Activated CD4-positive, alpha-beta T cell treated with anti-CD3 and anti-CD28 coated beads, Interleukin-2, amount 50 U/mL, for 4 hours (primary cell): ENCODE measurements around the gene MYL3.
A peak's percentile ranks its signal among the peaks of the same experiment; 100 is the strongest.
"Not testable (repeated sequence)": the region's sequence is repeated elsewhere in the genome, so short reads cannot be mapped to it uniquely, and the experiment has no call there.

ENCODE experiments used
- DNase-seq, 2 experiments: peaks; one replicate each; pipeline ENCODE4 v3.0.0-alpha.2; 2020

The MYL3 gene

DNA sequence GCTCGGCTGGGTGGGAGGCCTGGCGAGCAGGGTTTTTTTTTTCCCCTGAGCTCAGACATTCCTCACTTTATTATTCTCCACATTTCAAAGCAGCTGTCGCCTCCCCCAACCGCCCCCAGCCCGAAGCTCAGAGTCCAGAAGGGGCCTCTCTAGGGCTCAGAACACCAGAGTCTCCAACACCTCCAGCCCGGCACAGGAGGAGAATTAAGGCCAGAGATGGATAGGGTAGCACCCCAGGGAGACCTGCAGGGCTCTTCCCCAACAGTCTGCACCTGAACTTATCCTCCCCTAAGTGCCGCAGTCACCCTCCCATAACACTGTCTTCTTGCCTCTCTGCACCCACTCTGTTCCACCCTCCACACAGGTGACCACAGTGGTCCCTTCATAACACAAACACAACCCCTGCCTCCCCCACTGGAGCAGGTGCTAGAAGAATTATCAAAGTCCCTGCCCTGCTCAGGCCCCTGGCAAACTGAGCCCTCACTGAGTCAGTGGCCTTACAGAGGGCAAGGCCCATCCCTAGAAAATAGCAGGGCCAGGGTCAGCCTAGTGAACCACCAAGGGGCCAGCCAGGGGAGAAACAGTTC lies 14.1 kb downstream of the MYL3 start:
- no peak for DNase-seq

DNA sequence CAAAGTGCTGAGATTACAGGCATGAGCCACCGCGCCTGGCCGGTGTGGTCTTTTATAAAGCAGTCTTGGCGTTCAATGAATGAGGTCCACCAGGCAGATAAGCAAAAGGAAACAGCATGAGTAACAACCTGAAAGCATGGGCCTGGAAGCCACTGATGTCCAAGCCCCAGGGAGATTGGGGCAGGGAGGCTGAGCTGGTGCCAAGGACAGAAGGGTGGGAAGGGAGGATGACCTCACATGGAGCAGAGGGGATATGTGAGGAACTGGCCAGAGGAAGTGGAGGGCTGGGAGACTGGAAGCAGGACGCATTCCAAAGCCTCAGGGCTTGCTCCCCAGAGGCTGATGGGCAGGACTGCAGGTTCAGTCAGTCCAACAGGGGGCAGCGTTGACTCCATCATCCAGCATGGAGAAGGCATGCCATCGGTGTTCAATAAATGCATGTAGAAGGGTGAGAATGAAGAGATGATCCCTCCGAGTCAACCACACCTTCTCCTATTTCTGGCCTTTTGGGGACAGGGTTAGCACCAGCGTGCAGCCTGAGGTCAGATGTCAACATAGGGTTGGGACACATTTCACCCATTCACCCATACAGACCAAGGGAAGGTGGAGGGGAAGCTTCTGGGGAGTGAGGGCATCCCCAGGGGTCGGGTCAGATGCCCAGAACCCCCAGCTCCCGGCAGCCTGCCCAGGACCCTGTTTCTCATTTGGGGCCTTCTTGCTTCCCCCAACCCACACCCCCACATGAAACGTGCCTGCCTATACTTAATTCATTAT lies 14.8 kb downstream of the MYL3 start:
- DNase-seq, result peak in 1 of 2 experiments; percentile 18

DNA sequence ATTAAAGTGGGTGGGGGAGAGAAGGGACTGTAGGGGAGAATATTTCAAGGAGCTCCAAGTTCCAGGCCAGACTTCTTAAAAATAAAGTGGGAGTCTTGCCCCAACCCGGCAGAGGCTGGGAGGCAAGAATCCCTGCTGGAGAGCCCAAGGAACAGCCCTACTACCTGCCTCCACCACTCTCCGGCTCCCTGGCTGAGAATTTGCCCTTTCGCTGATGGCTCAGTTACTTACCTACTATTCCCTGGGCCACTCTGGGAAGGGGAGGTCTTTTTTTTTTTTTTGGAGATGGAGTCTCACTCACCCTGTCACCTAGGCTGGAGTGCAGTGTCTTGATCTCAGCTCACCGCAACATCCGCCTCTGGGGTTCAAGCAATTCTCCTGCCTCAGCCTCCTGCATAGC lies 15.5 kb downstream of the MYL3 start:
- DNase-seq, result no peak

DNA sequence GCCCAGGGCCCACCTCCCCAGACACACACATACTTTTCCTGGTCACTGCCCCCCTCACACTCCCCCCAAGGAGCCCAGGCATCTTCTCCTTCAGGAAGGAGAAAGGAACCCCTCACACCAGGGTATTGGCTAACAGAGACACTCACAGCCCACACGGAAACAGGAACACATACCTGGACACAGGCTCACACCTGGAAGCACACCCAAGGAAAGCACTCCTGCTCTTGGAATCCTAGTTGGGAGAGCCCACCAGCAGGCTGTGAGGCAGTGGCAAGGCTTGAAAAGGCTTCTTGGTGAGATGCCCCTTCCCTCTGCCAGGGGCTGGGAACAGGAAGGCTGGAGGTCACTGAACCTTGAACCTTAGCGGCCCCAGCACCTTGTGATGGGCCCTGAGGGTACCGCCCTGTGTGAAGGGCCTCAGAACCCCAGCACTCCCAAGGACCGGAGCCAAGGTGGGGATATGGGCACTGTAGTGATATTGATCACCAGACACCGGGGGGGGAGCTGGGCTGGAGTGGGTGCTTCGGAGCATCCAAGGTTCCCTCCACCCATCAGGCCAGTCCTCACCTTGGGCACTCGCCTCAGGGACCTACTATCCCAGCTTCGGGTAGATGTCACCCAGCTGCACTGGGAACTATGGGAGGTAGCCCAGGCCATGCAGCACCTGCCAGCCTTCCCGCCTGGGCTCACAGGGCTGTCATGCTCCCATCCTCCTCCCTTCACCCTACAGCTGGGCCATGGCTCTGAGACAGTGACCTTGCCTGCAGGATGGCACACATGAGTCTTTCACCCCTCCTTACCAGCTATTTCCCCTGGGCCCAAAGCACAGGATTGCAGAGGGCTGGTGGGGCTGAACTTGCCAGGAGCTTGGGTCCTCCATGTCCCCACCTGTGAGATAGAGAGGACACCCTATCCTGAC lies 16.4 kb downstream of the MYL3 start:
- no peak for DNase-seq

DNA sequence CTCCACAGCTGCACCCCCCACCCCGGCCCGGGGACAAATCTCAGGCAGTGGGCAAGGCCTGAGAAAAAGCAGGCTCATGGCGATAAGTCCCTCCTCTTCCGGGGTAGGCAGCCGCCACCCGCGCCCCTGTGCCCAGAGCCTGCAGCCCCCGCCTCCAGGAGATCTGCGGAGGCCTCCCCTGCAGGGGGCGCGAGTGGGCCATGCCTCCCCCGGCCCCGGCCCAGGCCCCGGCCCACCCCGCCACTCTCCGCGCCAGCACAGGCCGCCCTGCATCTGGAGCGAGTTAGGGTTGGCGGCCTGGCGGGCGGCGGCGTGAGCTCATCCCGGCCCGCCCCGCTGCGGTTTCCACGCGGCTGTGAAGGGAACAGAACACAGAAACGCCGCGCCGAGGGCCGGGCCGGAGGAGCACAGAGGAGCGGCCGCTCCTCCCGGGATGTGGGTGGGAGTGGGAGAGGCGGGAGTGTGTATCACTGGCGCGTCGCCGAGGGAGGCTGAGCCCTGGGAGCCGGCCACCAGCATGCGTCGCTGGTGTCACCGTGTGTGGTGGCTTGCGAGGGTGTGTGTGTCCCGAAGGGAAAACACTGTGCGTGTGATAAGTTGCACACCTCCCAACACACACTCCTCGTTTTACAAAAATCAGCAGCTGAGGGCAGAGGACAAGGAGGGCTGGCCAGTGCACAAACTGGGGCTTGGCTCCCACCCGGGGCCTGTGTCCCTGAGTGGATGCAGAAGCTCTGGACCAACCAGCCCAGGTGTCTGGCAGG lies 17.2 kb downstream of the MYL3 start:
- peak; percentile 66 to 70 for DNase-seq

DNA sequence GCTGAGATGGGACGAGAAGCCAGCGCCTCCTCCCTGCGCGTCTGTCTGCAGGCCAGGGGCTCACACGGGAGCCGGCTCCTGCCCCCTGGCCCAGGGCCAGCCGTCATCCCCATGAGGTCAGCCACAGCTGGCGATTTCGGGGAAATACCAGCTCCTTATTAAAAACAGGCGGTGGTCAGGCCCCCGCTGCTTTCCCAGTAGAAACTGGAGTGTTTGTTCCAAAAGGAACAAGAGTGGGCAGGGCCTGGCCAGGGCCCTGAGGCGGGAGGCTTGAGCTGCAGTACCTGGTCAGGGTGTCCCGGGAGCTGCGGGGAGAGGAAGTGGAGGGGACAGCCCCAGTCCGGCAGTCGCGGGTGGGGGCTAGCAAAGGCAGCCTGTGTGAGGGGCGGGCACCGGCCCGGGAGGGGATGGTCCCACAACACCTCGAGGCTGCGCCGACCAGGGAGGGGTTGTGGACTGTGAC lies 17.8 kb downstream of the MYL3 start:
- DNase-seq, result no peak

DNA sequence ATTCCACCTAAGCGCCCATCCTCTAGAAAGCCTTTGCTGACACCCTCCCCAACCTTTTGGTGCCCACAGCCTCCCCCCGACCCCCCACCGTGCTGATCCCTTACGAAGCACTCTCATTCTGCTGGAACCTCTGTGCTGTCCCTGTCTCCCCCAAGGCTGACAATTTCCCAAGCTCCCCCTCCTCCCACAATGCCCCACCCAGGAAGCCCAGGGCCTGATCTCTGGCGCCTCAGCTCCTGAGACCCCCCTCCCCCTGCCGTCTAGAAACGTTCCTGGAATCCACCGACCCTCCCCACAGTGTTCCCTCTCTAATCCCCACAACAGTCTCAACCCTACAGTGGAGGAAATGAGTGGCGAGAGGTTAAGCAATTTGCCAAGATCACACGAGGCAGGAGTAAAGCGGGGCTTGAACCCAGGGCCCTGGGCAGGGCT lies 18.3 kb downstream of the MYL3 start:
- no peak for DNase-seq

DNA sequence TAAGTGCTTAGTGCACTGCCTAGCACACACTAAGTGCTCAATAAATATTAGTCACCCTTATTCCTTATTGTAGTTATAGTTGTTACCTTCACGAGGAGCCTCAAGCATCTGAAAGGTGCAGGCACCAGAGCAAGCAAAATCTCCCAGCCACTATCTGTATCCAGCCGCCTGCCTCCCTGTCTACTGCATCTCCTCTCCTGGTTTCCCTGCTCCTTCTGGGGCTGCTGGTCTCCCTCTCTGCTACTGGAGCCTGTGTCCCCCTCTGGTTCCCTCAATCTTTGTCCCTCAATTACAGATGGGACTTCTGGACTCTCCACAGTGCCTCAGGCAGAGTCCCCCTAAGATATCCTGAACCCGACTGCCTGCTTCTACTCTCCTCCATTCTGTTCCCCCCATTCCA lies 18.8 kb downstream of the MYL3 start:
- DNase-seq, result no peak

DNA sequence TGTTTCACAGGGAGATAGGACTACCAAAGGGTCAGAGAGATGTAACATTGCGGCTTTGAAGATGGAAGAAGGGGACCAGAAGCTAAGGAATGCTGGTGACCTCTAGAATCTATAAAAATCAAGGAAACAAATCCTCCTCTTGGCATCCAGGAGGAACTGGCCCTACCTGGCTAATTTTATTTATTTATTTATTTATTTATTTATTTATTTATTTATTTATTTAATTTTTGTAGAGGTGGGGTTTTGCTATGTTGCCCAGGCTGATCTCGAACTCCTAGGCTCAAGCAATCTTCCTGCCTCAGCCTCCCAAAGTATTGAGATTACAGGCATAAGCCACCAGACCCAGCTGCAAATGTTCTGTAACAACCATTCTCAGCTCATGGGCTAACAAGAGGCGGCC lies 19.7 kb downstream of the MYL3 start:
- no peak for DNase-seq

DNA sequence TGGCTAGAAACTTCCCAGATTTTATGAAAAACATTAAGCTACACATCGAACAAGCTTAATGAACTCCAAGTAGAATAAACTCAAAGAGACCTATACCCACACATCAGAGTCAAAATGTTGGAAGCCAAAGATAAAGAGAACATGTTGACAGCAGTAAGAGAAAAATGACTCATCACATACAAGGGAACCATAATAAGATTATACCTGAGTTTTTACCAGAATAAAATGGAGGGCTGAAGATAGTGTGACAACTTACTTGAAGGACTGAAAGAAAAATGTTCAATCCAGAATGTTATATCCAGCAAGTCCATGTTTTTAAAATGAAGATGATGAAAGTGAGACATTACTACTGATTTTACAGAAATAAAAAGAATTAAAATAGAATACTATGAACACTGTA lies 22.8 kb downstream of the MYL3 start:
- no peak for DNase-seq

DNA sequence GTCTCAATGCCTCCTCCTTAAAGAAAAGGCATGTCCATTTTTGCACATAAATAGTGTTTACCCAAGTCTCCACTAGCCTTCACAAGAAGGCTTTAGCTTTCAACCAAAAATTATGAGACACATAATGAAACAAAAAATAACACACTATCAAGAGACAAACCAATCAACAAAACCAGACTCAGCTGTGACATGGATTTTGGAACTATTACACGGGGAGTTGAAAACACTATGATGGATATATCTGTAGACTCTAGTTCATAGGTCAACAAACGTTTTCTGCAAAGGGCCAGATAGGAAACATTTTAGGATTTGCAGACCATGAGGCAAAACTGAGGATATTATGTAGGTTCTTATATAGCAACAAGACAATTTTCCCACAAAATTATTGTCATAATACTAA lies 24.9 kb downstream of the MYL3 start:
- no peak for DNase-seq

DNA sequence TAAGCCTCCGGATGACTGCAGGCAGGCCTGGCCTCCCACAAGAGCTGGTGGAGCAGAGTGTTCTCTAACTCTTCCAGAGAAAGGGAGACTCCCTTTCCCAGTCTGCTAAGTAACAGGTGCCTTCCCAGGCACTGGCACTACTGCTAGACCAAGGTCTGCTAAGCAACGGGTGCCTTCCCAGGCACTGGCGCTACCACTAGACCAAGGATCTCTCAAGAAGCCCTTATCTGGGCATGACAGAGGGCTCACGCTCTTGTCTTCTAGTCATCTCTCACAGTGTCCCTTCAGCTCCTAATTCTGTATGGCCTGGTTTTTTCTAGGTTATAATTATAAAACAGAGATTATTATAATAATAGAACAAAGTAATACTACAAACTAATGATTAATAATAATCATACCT lies 27.8 kb downstream of the MYL3 start:
- no peak for DNase-seq

DNA sequence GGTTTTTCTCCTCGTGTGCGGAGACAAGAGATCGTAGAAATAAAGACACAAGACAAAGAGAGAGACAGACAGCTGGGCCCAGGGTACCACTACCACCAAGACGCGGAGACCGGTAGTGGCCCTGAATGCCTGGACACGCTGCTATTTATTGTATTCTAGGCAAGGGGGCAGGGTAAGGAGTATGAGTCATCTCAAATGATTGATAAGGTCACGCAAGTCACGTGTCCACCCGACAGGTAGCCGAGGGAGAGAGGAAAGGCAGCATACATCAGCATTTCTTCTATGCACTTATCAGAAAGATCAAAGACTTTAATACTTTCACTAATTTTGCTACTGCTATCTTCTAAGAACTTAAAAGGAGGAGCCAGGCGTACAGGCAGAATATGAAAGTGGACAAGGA lies 28.2 kb downstream of the MYL3 start:
- DNase-seq, result no peak

DNA sequence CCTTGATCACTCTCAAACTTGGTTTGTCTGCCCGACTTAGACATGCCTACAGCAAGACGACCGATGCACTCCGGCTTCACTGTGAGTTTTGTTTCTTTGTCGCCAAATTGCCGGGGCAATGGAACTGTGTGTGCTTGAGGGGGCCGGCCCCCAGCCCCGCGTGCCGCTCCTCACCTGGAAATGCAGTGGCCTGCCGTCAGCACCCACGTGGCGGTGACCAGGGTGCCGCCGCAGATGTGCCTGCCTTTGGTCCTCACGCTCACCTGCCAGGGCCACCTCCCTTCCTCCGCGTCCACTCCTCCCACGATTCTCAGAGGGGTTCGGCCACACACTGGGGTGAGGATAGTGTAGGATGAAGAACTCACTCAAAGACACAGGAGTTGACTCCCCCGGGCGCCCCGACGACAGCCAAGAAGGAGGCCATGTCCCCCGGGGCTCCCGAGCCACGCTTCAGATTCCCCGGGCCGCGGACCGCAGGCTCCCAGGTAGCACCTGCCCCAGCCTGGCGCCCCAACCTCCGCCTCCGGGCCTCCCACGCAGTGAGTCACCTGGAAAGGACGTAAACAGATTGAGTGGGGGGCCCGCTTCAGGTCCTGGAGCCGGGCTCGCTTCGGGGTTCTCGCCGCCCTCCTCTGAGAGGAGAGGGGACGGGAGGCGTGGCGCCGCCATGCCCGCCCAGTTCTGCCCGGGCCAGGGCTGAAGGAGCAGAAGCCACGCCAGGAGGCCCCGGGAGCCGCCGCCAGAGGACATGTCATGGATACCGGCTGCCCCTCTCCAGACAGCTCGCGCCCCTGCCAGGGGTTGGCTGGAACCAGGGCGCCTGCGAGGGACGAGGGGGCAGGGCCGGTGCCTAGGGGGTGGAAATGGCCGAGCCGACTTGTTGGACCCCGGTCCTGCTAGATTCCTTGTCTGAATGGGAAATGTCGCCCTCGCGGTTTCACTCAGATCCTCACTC lies 29.6 kb downstream of the MYL3 start:
- DNase-seq, result no peak

DNA sequence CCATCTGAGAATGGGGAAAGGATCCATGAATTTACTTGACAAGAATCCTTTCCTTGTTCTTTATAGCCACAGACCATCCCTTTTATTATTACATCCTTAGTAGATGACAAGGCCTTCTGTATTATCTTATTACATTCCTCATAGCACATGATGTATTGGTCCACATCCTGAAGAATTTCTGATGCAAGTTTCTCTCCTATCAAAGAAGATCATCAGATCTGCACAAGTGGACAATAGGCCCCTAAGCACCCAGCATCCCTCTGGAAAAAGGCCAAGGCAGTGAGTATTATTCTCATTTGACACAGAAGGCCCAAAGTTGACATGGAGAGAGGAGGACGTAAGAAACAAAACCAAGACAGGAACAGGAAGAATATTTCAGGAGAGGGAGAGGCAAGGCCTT lies 31.4 kb downstream of the MYL3 start:
- no peak for DNase-seq

DNA sequence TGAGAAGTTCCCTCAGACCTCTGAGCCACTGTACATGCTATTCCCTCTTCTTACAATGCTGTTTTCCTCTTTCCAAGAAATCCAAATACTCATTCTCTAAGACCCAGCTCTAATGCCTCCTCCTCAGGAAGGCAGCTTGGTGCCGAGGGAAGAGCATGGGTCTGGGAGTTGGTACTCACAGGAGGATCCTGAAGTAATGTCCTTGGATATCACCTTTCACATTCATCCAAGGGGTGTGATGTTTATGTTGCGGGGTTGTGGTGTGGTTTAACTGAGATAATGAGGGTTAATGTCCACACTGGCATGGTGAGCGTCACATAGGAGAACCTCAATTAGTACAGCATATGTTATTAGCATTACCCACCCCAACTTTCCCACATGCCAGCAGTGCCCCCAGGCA lies 31.9 kb downstream of the MYL3 start:
- no peak for DNase-seq

DNA sequence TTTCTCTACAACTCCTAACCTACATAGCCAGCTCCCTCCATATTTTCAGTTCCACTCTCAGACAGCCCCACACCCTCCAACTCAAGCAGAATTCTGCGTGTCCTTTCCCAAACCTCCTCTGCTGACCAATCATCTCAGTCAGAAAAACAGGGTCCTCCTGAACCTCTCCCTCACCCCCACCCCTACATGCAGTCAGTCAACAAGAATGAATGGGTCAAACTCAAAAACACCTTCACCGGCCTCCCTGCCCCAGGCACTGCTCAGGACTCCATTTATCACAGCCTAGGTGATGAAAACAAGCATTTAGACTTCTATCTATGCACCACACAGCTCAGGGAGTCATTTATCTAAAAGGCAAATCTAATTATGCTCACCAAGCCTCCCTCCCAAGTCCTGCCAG lies 32.4 kb downstream of the MYL3 start:
- no peak for DNase-seq

DNA sequence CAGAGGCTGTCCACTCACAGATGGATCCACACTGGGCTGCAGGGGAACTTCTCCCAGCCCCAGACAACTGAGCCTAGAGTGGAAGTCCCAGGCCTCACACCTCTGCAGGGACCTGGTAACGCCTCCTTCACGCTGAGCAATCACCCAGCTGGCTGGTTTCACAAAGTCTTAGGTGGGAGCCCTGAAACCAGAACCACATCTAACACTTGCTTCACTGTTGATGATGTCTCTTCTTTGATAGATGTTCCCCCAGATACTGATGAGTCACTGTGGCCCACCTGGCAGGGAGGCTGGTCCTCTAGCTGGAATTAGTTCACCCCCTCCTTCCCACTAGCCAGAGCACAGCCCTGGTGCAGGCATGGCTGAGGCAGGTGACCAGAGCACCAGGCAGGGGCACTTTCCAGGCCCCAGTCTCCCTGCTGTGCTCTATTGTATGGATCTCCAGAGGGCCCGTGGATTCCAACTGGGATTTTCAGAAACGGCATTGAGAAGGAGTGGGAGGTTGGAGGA lies 33.5 kb downstream of the MYL3 start:
- DNase-seq, result no peak

DNA sequence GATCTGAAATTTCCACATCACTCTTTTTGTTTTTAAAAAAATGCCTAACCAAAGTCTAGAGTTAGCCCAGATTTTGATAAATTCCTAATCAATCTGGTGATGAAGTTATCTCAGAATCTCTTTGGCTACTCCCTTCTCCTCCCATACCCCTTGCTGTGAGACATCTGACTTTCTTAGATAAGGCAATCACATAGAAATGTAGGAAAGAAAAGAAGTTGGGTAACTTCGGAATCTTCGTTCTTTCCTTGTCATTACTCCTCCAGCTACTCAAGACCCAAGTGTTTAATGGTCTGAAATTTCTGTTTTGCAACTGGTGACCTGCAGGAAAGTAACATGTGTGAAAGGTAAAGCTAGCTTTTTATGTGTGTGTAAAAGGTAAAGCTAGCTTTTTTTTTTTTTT lies 37.8 kb downstream of the MYL3 start:
- no peak for DNase-seq

DNA sequence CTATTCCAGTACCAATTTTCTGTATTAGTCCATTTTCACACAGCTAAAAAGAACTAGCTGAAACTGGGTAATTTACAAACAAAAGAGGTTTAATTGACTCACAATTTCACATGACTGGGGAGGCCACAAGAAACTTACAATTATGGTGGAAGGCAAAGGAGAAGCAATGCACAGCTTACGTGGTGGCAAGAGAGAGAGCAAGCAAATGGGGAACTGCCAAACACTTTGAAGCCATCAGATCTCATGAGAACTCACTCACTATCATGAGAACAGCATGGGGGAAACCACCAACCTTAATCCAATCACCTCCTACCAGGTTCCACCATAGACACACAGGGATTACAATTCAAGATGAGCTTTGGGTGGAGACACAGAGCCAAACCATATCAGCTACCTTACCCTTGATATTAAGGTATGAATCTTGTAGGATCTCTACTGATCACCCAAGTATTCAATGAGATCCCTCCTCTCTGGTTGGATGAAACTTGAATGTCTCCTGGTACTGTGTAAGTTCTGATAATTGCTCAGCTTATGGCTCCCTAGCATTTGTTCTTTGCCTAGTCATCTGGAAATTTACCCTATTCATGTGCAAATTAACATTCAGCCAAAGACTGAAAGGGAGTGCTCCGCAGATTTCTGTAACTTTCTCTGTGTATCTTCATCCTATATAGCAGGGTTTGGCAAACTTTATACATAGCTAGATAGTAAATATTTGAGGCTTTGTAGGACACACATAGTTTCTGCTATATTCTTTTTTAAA lies 38.9 kb downstream of the MYL3 start:
- DNase-seq, result no peak

DNA sequence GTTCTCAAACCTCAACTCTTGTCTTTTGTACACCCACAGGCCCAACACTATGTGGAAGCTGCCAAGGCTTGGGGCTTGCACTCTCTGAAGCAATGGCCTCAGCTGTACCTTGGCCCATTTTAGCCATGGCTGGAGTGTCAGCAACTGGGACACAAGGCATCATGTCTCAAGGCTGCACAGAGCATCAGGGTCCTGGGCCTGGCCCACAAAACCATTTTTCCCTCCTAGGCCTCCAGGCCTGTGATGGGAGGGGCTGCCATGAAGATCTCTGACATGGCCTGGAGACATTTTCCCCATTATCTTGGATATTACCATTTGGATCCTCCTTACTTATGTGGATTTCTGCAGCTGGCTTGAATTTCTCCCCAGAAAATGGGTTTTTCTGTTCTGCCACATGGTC lies 39.9 kb downstream of the MYL3 start:
- DNase-seq, result not testable (repeated sequence)
